GM21619 (cell line): ENCODE measurements around the gene TIMM13.
"Not testable (repeated sequence)": the region's sequence is repeated elsewhere in the genome, so short reads cannot be mapped to it uniquely, and the experiment has no call there.

ENCODE experiments used
- ATAC-seq: cut with Tn5 transposase; IDR thresholded peaks from one replicate; pipeline ENCODE4 v1.9.1; 2021; ENCODE audit not compliant: unreplicated experiment

The TIMM13 gene

DNA sequence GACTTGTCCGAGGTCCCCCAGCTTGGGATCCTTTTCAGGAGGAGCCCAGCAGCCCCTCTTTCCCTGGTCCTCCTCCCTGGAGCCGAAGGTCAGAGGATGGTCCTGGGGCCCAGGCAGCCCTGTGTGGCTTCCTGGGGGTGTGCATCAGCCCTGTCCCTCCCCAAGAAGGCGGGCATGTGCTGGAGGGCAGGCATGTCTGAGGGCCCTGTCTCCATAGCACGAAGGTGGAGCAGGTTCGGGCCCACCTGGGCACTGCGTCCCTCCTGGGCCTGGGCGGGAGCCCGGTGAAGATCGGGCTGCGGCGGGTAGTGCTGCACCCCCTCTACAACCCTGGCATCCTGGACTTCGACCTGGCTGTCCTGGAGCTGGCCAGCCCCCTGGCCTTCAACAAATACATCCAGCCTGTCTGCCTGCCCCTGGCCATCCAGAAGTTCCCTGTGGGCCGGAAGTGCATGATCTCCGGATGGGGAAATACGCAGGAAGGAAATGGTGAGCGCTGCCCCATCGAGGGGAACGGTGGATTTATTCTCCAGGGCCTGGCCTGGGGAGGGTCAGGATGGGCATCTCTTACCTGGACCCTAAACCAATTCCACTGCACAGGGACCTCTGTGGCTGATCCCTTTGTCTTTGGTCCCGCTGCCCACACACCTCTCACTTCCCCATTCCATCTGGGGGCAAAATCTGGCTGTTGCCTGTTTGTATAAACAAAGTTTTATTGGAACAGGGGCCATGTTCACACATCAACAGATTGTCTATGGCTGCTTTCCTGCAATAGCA, 10.9 kb downstream of the TIMM13 start:
- ATAC-seq, result no peak

DNA sequence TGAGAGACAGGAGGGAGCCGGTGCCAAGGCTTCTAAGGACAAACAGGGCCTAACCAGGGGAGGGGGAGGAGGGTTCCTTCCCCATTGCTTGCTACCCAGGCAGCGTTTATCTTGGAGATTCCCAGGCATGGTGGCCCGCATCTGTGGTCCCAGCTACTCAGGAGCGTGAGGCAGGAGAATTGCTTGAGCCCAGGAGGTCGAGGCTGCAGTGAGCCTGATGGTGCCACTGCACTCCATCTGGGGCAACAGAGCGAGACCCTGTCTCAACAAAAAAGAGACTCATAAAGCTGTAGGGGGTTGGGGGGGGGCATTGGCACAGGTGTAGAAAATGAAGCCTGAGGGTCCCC, 11.4 kb downstream of the TIMM13 start:
- ATAC-seq, result no peak

DNA sequence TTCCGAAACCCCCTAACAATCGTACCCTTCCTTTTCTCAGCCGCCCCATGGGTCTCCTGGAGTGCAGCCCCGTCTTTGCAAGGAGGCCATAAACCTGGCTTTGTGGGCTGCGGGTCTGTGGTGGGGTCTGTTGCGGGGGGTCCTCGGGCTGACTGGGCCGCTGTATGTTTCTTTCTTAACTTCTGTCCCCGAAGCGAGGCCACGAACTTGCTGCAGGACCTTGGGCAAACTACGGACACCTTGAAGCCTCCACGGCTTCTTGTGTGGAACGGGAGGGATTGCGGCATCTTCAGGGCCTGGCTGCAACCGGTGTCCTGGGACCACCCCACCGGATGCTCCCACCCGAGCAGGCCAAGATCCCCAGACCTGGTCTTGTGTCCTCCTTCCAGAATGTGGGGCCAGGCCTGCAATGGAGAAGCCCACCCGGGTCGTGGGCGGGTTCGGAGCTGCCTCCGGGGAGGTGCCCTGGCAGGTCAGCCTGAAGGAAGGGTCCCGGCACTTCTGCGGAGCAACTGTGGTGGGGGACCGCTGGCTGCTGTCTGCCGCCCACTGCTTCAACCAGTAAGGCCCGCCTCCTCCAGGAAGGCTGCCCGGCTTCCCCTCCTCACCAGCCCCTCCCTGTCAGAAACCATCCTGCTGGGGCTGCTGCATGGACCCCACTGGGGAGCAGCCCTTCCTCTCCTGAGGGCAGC, 12.0 kb downstream of the TIMM13 start:
- ATAC-seq, result no peak

DNA sequence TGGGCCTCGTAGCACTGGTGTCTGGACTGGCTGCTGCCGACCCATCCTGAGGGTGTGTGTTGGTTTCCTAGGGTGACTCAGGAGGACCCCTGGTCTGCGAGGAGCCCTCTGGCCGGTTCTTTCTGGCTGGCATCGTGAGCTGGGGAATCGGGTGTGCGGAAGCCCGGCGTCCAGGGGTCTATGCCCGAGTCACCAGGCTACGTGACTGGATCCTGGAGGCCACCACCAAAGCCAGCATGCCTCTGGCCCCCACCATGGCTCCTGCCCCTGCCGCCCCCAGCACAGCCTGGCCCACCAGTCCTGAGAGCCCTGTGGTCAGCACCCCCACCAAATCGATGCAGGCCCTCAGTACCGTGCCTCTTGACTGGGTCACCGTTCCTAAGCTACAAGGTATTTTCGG, 13.8 kb downstream of the TIMM13 start:
- ATAC-seq, result no peak

DNA sequence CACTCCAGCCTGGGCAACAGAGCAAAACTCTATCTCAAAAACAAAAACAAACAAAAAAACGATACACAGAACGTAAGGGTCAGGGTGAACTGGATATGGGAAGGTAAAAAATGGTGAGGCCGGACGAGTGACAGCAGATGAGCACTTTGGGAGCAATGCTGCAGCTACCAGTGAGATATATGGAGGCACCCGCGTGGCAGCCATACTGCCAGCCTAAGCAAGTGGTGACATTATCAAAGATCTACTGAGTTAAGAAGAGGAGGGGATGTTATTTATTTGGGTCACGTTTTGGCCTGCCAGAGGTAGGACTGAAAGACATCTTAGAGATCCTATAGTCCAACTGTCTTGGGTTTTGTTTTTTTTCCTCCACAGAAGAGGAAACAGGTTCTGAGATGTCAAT, 14.2 kb downstream of the TIMM13 start:
- no peak for ATAC-seq

DNA sequence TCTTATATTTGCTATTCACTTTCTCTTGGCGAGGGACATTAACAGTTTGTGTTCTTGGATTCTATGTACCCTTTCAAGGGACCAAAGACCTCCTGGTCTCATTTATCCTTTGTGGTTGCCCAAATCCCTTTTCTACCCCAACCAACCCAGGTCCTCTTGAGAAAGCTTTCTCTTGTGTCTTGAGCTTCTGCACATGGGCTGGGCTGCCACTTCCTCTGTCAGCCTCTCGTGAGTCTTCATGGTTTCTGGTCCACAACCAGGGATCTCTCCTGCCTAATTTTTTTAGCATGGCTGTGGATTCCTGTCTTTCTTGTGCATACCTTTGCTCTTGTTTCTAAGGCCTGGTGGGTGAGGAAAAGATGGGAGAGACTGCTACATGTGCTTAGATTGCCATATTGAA, 14.9 kb downstream of the TIMM13 start:
- no peak for ATAC-seq

DNA sequence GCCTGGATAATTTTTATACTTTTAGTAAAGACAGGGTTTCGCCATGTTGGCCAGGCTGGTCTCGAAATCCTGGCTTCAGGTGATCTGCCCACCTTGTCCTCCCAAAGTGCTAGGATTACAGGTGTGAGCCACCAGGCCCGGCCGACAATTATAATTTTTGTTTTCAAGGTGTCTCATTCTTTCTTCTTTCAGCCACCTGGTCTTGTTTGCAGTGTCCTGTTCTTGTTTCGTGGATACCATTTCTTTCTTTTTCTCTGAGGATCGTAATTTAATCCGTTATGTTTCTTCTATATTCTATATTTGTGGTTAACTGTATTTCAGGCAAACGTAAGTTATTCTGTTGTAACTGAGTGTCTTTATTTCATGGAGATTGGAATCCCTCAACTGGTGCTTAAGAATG, 15.7 kb downstream of the TIMM13 start:
- no peak for ATAC-seq

DNA sequence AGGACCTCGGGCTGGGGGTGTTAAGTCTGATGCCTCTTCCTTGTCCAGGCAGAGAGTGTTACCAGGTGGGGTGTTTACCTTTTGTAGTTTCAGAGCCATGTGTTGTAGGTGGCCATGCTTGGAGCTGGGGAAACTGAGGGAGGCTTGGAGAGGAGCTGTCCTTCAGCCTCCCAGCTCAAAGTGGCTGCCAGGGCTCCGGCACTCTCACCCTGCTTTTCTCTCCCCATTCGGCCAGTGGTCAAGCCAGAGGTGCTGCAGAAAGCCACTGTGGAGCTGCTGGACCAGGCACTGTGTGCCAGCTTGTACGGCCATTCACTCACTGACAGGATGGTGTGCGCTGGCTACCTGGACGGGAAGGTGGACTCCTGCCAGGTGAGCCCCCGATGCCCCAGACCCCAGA, 17.4 kb downstream of the TIMM13 start:
- ATAC-seq, result no peak

DNA sequence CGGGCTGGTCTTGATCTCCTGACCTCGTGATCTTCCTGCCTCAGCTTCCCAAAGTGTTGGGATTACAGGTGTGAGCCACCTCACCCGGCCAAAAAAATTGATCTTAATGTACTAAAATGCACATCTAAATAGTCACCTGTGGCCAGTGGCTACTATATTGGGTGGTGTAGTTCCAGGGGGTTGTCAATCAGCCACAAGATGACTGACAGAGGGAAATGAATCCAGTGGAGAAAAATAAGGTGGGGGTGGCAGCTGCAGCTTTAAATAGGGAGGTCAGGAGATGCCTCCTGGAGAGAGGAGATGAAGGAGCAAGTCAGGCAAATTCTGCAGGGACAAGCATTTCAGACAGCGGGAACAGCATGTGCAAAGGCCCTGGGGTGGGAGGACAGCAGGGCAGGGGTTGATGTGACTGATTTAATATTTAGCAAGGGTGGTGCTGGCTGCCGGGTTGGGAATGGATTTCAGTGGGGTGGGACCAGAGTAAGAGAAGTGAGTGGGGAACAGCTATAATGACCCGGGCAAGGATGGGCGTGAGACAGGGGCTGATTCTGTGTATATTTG, 18.0 kb downstream of the TIMM13 start:
- no peak for ATAC-seq

DNA sequence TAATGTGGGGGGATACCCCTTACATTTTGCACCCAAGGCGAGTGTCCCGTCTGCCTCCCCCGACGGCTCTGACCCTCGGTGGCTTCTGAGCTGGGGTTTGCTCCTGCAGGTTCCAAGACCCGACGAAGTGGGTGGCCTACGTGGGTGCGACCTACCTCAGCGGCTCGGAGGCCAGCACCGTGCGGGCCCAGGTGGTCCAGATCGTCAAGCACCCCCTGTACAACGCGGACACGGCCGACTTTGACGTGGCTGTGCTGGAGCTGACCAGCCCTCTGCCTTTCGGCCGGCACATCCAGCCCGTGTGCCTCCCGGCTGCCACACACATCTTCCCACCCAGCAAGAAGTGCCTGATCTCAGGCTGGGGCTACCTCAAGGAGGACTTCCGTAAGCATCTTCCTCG, 19.1 kb downstream of the TIMM13 start:
- no peak for ATAC-seq

DNA sequence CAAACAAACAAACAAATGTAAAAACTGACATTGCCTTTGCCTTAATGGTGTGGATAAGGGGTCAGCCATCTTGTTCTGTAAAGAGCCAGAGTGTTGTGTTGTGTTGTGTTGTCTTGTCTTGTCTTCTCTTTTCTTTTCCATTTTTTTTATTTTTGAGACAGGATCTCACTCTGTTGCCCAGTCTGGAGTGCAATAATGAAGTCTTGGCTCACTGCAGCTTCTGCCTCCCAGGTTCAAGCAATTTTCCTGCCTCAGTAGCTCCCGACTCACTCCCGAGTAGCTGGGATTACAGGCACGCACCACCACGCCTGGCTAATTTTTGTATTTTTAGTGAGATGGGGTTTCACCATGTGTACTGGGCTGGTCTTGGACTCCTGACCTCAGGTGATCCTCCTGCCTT, 27.8 kb downstream of the TIMM13 start:
- no peak for ATAC-seq

DNA sequence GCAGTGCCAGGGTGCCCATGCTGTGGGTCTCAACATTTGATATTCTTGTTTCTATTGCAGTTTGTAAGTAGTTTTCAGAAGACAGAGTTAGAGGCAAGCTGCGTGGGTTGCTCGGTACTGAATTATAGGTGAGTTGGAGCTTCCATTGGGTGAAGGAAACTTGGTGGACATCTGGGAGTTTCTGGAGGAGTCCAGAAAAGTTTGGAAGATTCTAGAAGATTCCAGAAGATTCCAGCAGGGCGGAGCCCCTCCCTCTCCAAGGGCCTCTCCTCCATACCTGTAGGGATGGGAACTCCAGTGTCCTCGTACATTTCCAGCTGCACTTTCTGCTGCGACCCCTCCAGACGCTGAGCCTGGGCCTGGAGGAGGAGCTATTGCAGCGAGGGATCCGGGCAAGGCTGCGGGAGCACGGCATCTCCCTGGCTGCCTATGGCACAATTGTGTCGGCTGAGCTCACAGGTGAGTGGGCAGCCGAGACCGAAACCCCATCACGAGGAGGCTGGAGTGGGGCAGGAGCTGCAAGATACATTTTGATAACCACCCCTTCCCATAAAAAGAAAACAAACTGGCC, 28.6 kb downstream of the TIMM13 start:
- ATAC-seq, result no peak

DNA sequence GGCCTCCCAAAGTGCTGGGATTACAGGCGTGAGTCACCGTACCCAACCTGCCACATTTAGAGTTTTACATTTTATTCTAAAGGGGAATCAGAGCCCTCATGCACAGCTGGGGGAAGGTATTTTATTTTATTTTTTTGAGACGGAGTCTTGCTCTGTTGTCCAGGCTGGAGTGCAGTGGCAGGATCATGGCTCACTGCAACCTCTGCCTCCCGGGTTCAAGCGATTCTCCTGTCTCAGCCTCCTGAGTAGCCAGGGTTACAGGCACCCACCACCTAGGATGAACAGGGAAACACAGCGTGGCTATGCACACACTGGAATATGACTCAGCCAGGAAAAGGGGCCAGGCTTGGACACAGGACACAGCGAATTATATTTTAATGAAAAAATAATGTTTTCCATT, 30.2 kb downstream of the TIMM13 start:
- not testable (repeated sequence) for ATAC-seq

DNA sequence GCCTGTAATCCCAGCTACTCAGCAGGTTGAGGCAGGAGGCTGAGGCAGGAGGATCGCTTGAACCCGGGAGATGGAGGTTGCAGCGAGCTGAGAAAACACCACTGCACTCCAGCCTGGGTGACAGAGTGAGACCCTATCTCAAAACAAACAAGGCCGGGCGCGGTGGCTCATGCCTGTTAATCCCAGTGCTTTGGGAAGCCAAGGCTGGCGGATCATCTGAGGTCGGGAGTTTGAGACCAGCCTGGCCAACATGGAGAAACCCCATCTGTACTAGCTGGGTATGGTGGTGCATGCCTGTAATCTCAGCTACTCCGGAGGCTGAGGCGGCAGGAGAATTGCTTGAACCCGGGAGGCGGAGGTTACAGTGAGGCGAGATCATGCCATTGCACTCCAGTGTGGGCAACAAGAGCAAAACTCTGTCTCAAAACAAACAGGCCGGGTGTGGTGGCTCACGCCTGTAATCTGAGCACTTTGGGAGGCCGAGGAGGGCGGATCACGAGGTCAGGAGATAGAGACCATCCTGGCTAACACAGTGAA, 32.0 kb downstream of the TIMM13 start:
- ATAC-seq, result not testable (repeated sequence)

DNA sequence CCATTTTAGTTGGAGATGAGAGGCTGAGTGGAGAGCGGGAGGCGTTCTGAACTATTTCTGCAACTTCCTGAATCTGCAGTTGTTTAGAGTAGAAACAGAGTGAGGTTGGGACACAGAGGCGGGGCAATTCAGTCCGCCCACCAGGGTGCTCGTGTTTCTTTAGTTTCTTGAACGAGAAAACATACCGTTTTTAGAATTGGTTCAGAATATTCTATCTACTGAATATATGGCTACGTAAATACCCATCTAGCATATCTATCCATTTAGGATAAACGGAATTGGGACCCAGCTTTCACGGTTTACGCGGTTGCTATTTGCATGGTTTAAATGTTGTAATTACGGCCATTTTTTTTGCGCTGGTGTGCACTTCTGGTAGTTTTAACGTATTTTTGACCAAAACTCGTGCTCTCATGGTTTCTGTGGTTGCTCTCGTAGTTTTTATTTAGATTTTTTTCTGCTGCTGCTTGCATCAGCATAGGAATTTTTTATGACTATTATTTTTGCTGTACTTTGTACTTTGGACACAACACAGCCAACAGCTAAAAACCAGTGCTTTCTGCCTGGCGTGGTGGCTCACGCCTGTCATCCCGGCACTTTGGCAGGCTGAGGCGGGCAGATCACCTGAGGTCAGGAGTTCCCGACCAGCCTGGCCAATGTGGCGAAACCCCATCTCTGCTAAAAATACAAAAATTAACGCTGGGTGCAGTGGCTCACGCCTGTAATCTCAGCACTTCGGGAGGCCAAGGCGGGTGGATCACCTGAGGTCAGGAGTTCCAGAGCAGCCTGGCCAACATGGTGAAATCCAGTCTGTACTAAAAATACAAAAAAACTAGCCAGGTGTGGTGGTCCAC, 32.7 kb downstream of the TIMM13 start:
- no peak for ATAC-seq

DNA sequence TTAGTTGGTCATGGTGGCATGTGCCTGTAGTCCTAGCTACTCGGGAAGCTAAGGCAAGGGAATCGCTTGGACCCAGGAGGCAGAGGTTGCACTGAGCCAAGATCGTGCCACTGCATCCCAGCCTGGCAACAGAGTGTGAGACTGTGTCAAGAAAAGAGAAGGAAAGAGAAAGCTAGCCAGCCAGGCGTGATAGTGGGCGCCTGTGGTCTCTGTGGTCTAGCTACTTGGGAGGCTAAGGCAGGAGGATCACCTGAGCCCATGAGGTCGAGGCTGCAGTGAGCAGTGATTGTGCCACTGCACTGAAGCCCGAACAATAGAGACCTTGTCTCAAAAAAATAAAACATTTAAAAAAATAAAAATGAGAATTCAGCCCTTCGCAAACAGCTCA, 33.3 kb downstream of the TIMM13 start:
- ATAC-seq, result no peak

DNA sequence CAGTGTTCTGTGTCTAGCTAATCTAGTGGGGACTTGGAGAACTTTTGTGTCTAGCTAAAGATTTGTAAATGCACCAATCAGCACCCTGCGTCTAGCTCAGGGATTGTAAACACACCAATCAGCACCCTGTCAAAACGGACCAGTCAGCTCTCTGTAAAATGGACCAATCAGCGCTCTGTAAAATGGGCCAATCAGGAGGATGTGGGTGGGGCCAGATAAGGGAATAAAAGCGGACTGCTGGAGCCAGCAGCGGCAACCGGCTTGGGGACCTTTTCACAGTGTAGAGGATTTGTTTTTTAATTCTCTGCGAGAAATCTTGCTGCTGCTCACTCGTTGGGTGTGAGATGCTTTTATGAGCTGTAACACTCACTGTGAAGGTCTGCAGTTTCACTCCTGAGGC, 34.5 kb downstream of the TIMM13 start:
- not testable (repeated sequence) for ATAC-seq

DNA sequence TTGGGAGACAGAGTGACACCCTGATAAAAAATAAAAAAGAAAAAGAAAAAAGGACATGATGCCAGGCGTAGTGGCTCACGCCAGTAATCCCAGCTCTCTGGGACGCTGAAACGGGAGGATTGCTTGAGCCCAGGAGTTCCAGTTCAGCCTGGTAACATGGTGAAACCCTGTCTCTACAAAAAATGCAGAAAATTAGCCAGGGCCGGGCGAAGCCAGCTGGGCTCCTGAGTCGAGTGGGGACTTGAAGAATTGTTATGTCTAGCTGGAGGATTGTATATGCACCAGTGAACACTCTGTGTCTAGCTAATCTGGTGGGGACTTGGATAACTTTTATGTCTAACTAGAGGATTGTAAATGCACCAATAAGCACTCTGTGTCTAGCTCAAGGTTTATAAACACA, 35.0 kb downstream of the TIMM13 start:
- ATAC-seq, result no peak

DNA sequence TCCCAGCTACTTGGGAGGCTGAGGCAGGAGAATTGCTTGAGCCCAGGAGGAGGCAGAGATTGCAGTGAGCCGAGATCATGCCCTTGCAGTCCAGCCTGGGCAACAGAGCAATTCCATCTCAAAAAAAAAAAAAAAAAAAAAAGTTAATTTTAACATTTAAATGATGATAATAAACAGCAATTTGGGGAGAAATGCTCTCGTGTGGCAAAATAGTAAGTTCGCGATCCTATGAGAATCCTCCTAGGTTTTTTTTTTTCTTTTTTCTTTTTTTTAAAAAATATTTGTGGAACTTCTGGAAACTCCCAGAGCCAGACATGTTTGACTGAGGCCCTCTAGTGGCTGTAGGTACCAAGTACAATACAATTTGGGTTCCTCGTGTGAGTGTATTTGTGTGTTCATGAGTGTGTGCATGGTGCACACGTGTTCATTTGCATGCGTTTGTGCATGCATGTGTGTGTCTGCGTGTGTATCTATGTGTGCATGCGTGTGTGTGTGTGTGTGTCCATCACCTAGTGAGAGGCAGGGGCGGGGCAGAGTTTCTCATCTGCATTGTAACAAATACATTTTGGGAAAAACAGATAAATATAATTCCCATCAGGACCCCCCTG, 36.2 kb downstream of the TIMM13 start:
- ATAC-seq, result no peak

DNA sequence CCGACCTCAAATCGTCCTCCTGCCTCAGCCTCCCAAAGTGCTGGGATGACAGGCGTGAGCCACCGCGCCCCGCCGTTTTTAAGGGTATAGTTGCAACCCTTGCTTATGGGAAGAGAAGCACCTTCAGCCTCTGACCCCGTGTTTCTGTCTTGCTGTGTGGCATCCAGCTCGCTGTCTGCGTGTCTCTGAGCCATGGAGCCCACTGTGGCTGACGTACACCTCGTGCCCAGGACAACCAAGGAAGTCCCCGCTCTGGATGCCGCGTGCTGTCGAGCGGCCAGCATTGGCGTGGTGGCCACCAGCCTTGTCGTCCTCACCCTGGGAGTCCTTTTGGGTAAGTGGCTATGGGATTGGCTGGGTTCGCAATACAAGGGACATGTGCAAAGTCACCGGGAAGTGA, 37.8 kb downstream of the TIMM13 start:
- no peak for ATAC-seq
